Stimulated activated CD8-positive, alpha-beta memory T cell treated with anti-CD3 and anti-CD28 coated beads, Interleukin-4, amount 100 ng/mL, for 1 hour (primary cell): Measurements from ENCODE around the gene OR2T6.
"Not testable (repeated sequence)": the region's sequence is repeated elsewhere in the genome, so short reads cannot be mapped to it uniquely, and the experiment has no call there.

Source experiments
- DNase-seq, 2 donors: peaks; one replicate each; pipeline ENCODE4 v3.0.0-alpha.2; 2020; ENCODE audit warnings: low read depth in 2 of 2, low spot score in 1 of 2

Gene OR2T6

GRCh38 chr1:248375446-248375845 is at the start of gene OR2T6:
OR2T6 (plus strand) TSS chr1:248375746; CDS start chr1:248387609, 11,863 bp downstream.
- no peak for DNase-seq

- DNase-seq, result no peak
Measured at GRCh38 chr1:248343451-248343850, 32.1 kb upstream of the OR2T6 start.

- DNase-seq, result no peak
Measured at GRCh38 chr1:248348475-248348874, 27.1 kb upstream of the OR2T6 start, which contains the start of gene OR14C36. OR14C36 (plus strand) TSS chr1:248348775; CDS start chr1:248348775, 0 bp downstream.

- DNase-seq, result no peak
Measured at GRCh38 chr1:248359415-248359814, 16.1 kb upstream of the OR2T6 start.

- no peak for DNase-seq
Measured at GRCh38 chr1:248361121-248361715, 14.3 kb upstream of the OR2T6 start, which contains the start of gene OR2T4. OR2T4 (plus strand) TSS chr1:248361665; CDS start chr1:248361665, 0 bp downstream.

- DNase-seq, result no peak
Measured at GRCh38 chr1:248366609-248367008, 8.9 kb upstream of the OR2T6 start.

- DNase-seq, result no peak
Measured at GRCh38 chr1:248372394-248372793, 3.2 kb upstream of the OR2T6 start.

- no peak for DNase-seq
Measured at GRCh38 chr1:248373761-248374160, 1.8 kb upstream of the OR2T6 start.

GRCh38 chr1:248376916-248377315 is 1.4 kb downstream of the OR2T6 start:
- DNase-seq, result no peak

GRCh38 chr1:248380854-248381253 is 5.3 kb downstream of the OR2T6 start:
- no peak for DNase-seq

- no peak for DNase-seq
Measured at GRCh38 chr1:248388426-248388825, 12.9 kb downstream of the OR2T6 start.

- no peak for DNase-seq
Measured at GRCh38 chr1:248393050-248393449, 17.5 kb downstream of the OR2T6 start.

- no peak for DNase-seq
Measured at GRCh38 chr1:248402748-248403147, 27.2 kb downstream of the OR2T6 start, which contains the start of gene OR2T1. OR2T1 (plus strand) TSS chr1:248403048; CDS start chr1:248406148, 3,100 bp downstream.

GRCh38 chr1:248404024-248404423 is 28.5 kb downstream of the OR2T6 start:
- DNase-seq, result no peak

- DNase-seq, result no peak
Measured at GRCh38 chr1:248406721-248407692, 31.5 kb downstream of the OR2T6 start.

- no peak for DNase-seq
Measured at GRCh38 chr1:248416226-248416625, 40.7 kb downstream of the OR2T6 start.

GRCh38 chr1:248417854-248418253 is 42.3 kb downstream of the OR2T6 start:
- no peak for DNase-seq

GRCh38 chr1:248421384-248421783 is 45.8 kb downstream of the OR2T6 start:
- no peak for DNase-seq

GRCh38 chr1:248427526-248428191 is 52.1 kb downstream of the OR2T6 start:
- not testable (repeated sequence) for DNase-seq

GRCh38 chr1:248428192-248428533 is 52.6 kb downstream of the OR2T6 start:
- not testable (repeated sequence) for DNase-seq

- not testable (repeated sequence) for DNase-seq
Measured at GRCh38 chr1:248431683-248432082, 56.1 kb downstream of the OR2T6 start.
